IMR-90 (cell line): Measurements from ENCODE around the gene ATG9B. TPM values are rescaled to one million over a fixed set of nuclear protein-coding genes. Genes with fewer than 3 reads are reported as not detected.

ENCODE experiments used
- ATAC-seq: fragments of 200-7000 bp; cut with Tn5 transposase; 2 replicates; pipeline ENCODE4 v1.9.1; 2020; ENCODE audit warnings: low read depth, mild to moderate bottlenecking, moderate library complexity
- BruUV-seq: library from RNA; stranded (reverse); fragments of 400-500 nt; replicated peaks from 2 replicates; lab custom pipeline; 2021; lab: Mats Ljungman, UMichigan
- CTCF ChIA-PET: fragments of 300-600 bp; formaldehyde crosslinking; extraction: SDS; loops from one replicate; lab custom pipeline; 2021; ENCODE audit warnings: antibody characterized with exemption; lab: Yijun Ruan, JAX
- POLR2A ChIA-PET: fragments of 300-600 bp; sonication (Branson Sonifier 250); formaldehyde crosslinking; loops from one replicate; lab custom pipeline; 2022; ENCODE audit warnings: antibody characterized with exemption; ENCODE audit not compliant: unreplicated experiment; lab: Charles Lee
- DNase-seq: peaks from one replicate; pipeline ENCODE4 v3.0.0; 2013
- H2AFZ ChIP-seq: replicated peaks from 2 replicates; pipeline ENCODE3; 2013; ENCODE audit warnings: low read length, mild to moderate bottlenecking; ENCODE audit not compliant: poor library complexity
- H2AK5ac ChIP-seq: 2 replicates; pipeline ENCODE4 v1.6.1; 2013; ENCODE audit warnings: low read depth, low read length, inconsistent platforms
- H2AK9ac ChIP-seq: replicated peaks from 2 replicates; pipeline ENCODE3; 2013; ENCODE audit warnings: mild to moderate bottlenecking, low read depth, low read length, moderate library complexity; ENCODE audit not compliant: poor library complexity
- H2BK120ac ChIP-seq: 2 replicates; pipeline ENCODE4 v1.6.1; 2013; ENCODE audit warnings: low read depth, low read length, inconsistent platforms
- H2BK15ac ChIP-seq: 3 replicates; pipeline ENCODE4 v1.6.1; 2013; ENCODE audit warnings: low read depth, low read length, inconsistent platforms
- H2BK20ac ChIP-seq: 2 replicates; pipeline ENCODE4 v1.6.1; 2013; ENCODE audit warnings: low read depth, mild to moderate bottlenecking, inconsistent platforms, low read length, moderate library complexity
- H2BK5ac ChIP-seq: 2 replicates; pipeline ENCODE4 v1.6.1; 2013; ENCODE audit warnings: mild to moderate bottlenecking, low read depth, low read length, inconsistent platforms; ENCODE audit not compliant: poor library complexity, severe bottlenecking
- H3K14ac ChIP-seq: replicated peaks from 2 replicates; pipeline ENCODE4 v1.6.1; 2013; ENCODE audit warnings: low read depth, low read length, inconsistent platforms
- H3K18ac ChIP-seq: 2 replicates; pipeline ENCODE4 v1.6.1; 2013; ENCODE audit warnings: low read depth, low read length, control low read depth
- H3K23ac ChIP-seq: 2 replicates; pipeline ENCODE4 v1.6.1; 2013; ENCODE audit warnings: low read depth, low read length, inconsistent platforms
- H3K27ac ChIP-seq: 2 replicates; pipeline ENCODE4 v1.5.1; 2013; ENCODE audit warnings: mild to moderate bottlenecking, control low read depth, low read length; ENCODE audit not compliant: insufficient read depth
- H3K27me3 ChIP-seq: 2 replicates; pipeline ENCODE4 v1.6.1; 2013; ENCODE audit warnings: low read length; ENCODE audit not compliant: control insufficient read depth, insufficient read depth
- H3K36me3 ChIP-seq: 2 replicates; pipeline ENCODE4 v1.6.1; 2013; ENCODE audit warnings: low read length, mixed read lengths; ENCODE audit not compliant: control insufficient read depth, insufficient read depth
- H3K4ac ChIP-seq: 2 replicates; pipeline ENCODE4 v1.6.1; 2013; ENCODE audit warnings: low read depth, low read length, inconsistent platforms
- H3K4me1 ChIP-seq: 2 replicates; pipeline ENCODE4 v1.6.1; 2013; ENCODE audit warnings: low read length, mixed read lengths; ENCODE audit not compliant: control insufficient read depth, insufficient read depth
- H3K4me2 ChIP-seq: 2 replicates; pipeline ENCODE4 v1.6.1; 2013; ENCODE audit warnings: low read depth, mild to moderate bottlenecking, control low read depth, low read length, moderate library complexity
- H3K4me3 ChIP-seq: 2 replicates; pipeline ENCODE4 v1.5.1; 2013; ENCODE audit warnings: low read depth, mild to moderate bottlenecking, control low read depth, low read length, moderate library complexity; ENCODE audit not compliant: insufficient read depth
- H3K56ac ChIP-seq: 2 replicates; pipeline ENCODE4 v1.6.1; 2013; ENCODE audit warnings: low read length, inconsistent platforms; ENCODE audit not compliant: insufficient read depth; ENCODE audit errors: extremely low read depth
- H3K79me1 ChIP-seq, 2 experiments: 2 replicates each; pipeline ENCODE4 v1.6.1; 2013; ENCODE audit warnings: low read length in 2 of 2, inconsistent platforms in 1 of 2, low read depth in 1 of 2
- H3K9ac ChIP-seq: 2 replicates; pipeline ENCODE4 v1.6.1; 2013; ENCODE audit warnings: low read depth, low read length, control low read depth
- H3K9me1 ChIP-seq: 2 replicates; pipeline ENCODE4 v1.6.1; 2013; ENCODE audit warnings: low read length, inconsistent platforms; ENCODE audit not compliant: insufficient read depth
- H3K9me3 ChIP-seq: 2 replicates; pipeline ENCODE4 v1.6.1; 2013; ENCODE audit warnings: low read length; ENCODE audit not compliant: control insufficient read depth, insufficient read depth
- H4K20me1 ChIP-seq: 2 replicates; pipeline ENCODE4 v1.6.1; 2013; ENCODE audit warnings: low read length, inconsistent platforms; ENCODE audit not compliant: insufficient read depth
- H4K5ac ChIP-seq: 2 replicates; pipeline ENCODE4 v1.6.1; 2013; ENCODE audit warnings: mild to moderate bottlenecking, low read depth, low read length, control low read depth
- H4K8ac ChIP-seq, 2 experiments: 2 replicates each; pipeline ENCODE4 v1.6.1; 2013; ENCODE audit warnings: low read depth in 2 of 2, low read length in 2 of 2, control low read depth in 1 of 2, inconsistent platforms in 1 of 2
- H4K91ac ChIP-seq: 2 replicates; pipeline ENCODE4 v1.6.1; 2013; ENCODE audit warnings: low read depth, low read length, inconsistent platforms; ENCODE audit not compliant: insufficient read depth
- CEBPB ChIP-seq: IDR thresholded peaks from 2 replicates; pipeline ENCODE4 v1.6.1; 2012; ENCODE audit warnings: low read depth, low read length, improper control_type of control experiment
- RCOR1 ChIP-seq: IDR thresholded peaks from 2 replicates; pipeline ENCODE4 v1.6.1; 2012; ENCODE audit warnings: mild to moderate bottlenecking, low read length, improper control_type of control experiment; ENCODE audit not compliant: insufficient replicate concordance
- SMC3 ChIP-seq: fragments of 150-350 bp; IDR thresholded peaks from 2 replicates; pipeline ENCODE4 v1.6.1; 2016; ENCODE audit warnings: low read depth, mild to moderate bottlenecking, antibody characterized with exemption, low read length, moderate library complexity
- WGBS, 2 experiments: methylation state at CpG; one replicate each; pipeline versions ENCODE4 v1.1.5 to v1.1.7; 2013; ENCODE audit warnings: missing lambda C conversion rate in 2 of 2; ENCODE audit not compliant: insufficient read length in 1 of 2; ENCODE audit errors: extremely low coverage in 2 of 2; 5-methylcytosine and 5-hydroxymethylcytosine counted together
- dilution Hi-C: fragments of 300-500 bp; cut with HindIII; formaldehyde crosslinking; loops from one replicate; pipeline ENCODE4 v1.14.3; 2018; ENCODE audit warnings: low sequenced_read_pairs; ENCODE audit not compliant: unreplicated experiment
- in situ Hi-C: fragments of 300-500 bp; cut with MboI; formaldehyde crosslinking; loops from 3 replicates; pipeline ENCODE4 v1.14.3; 2019; ENCODE audit warnings: low sequenced_read_pairs, inconsistent platforms, mixed read lengths
- intact Hi-C: fragments of 100-400 bp; cut with micrococcal nuclease; formaldehyde crosslinking; loops from 2 replicates; pipeline ENCODE4 v1.10.0; 2022
- polyA plus RNA-seq, 3 experiments: library from polyadenylated mRNA; depleted of rRNA; stranded (reverse); fragments of >200 nt; gene quantifications; 2 replicates each; pipeline ENCODE4 v1.2.3, GENCODE V29; 2012; ENCODE audit warnings: low replicate concordance in 1 of 3
- total RNA-seq: library from RNA; depleted of rRNA; stranded (reverse); fragments of >200 nt; gene quantifications from 2 replicates; pipeline ENCODE4 v1.2.3, GENCODE V29; 2012

The ATG9B gene
- total and polyA plus RNA-seq, 2 of the 4 experiments (the other 2 are of a cell fraction): 0.18 to 0.91 TPM

DNA sequence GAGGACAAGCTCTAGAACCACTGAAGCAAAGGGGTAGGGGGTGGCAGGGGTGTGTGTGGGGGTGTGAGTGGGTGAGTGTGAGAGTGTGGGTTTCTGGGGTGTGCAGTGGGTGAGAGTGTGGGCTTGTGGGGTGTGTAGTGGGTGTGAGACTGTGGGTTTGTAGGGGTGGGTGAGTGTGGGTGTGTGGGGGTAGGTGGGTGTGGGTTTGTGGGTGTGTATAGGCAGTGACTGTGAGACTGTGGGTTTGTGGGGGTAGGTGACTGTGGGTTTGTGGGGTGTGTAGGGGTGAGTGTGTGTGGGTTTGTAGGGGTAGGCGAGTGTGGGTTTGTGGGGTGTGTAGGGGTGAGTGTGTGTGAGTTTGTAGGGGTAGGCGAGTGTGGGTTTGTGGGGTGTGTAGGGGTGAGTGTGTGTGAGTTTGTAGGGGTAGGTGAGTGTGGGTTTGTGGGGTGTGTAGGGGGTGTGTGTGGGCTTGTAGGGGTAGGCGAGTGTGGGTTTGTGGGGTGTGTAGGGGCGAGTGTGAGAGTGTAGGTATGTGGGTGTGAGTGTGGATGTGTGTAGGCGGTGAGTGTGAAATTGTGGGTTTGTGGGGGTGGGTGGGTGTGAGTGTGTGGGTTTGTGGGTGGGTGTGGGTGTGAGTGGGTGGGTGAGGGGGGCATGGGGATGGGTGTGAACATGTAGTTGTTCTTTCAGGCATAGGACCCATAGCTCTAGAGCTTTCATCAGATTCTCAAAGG lies 24.6 kb downstream of the ATG9B start:
- Histone ChIP-seq H2BK20ac (no peak overlapping the region), H3K23ac (no peak overlapping the region), H4K20me1 (no peaks in the 10 kb centered on the region), H2AK9ac (no peak overlapping the region), H2BK5ac (no peak overlapping the region), H2BK15ac (no peak overlapping the region), H3K4me2 (no peak overlapping the region), H3K4me1 (peaks cover 2% of the 10 kb centered on the region; the same call in 1 of the 2 replicates), H4K91ac (no peak overlapping the region), H3K56ac (no peak overlapping the region), H3K9ac (no peak overlapping the region), H4K5ac (no peak overlapping the region), H3K4ac (no peak overlapping the region), H3K79me1 (no peaks in the 10 kb centered on the region), H3K9me1 (no peaks in the 10 kb centered on the region), H3K18ac (no peak overlapping the region), H4K8ac (no peak overlapping the region), H2BK120ac (no peak overlapping the region), H3K14ac (no peak overlapping the region), H3K27ac (no peak overlapping the region), H3K9me3 (no peaks in the 10 kb centered on the region), H2AK5ac (no peak overlapping the region), H3K27me3 (peaks cover 8% of the 10 kb centered on the region), H3K36me3 (no peaks in the 10 kb centered on the region), H2AFZ (no peak overlapping the region), H3K4me3 (no peak overlapping the region)
- BruUV-seq: no TSS peak
- WGBS, 2 experiments: 100% methylated on average over 1 of the region's 5 CpGs; no CpG with 5 or more reads in 1 of the 2 experiments
- TF ChIP-seq RCOR1: no peak
- no peak for TF ChIP-seq CEBPB
- TF ChIP-seq SMC3: no peak
- ATAC-seq (no peak), DNase-seq (no peak)
- dilution Hi-C loops (no loop called here), in situ Hi-C loops (loop anchor here (25.0 kb wide), 1 partner anchor 587 kb away; a partner anchor contains a TSS), intact Hi-C loops (no loop called here)
- ChIA-PET CTCF (no interaction called here), POLR2A (no interaction called here)
